Lung (tissue), 12 donors: ENCODE results near the gene SDK1. TPM values are rescaled to one million over a fixed set of nuclear protein-coding genes. Genes with fewer than 3 reads are reported as not detected.

Source experiments
- ATAC-seq: fragments of 200-7000 bp; cut with Tn5 transposase; one replicate; pipeline ENCODE4 v1.9.1; 2020; ENCODE audit warnings: moderate number of reproducible peaks; ENCODE audit not compliant: insufficient read depth, low FRiP score
- DNase-seq, 3 donors: peaks; one replicate each; pipeline ENCODE4 v3.0.0-alpha.2; 2013 to 2017
- H3K27ac ChIP-seq, 2 donors: one replicate each; pipeline ENCODE4 v1.5.1; 2013; ENCODE audit warnings: mild to moderate bottlenecking in 2 of 2, moderate library complexity in 2 of 2, control low read depth in 1 of 2, inconsistent platforms in 1 of 2, low read depth in 1 of 2, low read length in 1 of 2
- H3K27me3 ChIP-seq, 3 donors: one replicate each; pipeline ENCODE4 v1.5.1; 2013; ENCODE audit warnings: low read length in 2 of 3; ENCODE audit not compliant: control insufficient read depth in 3 of 3, insufficient read depth in 3 of 3
- H3K36me3 ChIP-seq, 4 donors: one replicate each; pipeline ENCODE4 v1.5.1; 2013; ENCODE audit warnings: low read length in 4 of 4, mild to moderate bottlenecking in 1 of 4, moderate library complexity in 1 of 4; ENCODE audit not compliant: control insufficient read depth in 4 of 4, insufficient read depth in 4 of 4
- H3K4me1 ChIP-seq, 5 donors: one replicate each; pipeline ENCODE4 v1.5.1; 2013; ENCODE audit warnings: low read length in 5 of 5, mild to moderate bottlenecking in 2 of 5, moderate library complexity in 1 of 5; ENCODE audit not compliant: control insufficient read depth in 5 of 5, insufficient read depth in 5 of 5
- H3K4me3 ChIP-seq: one replicate; pipeline ENCODE4 v1.5.1; 2013; ENCODE audit warnings: mild to moderate bottlenecking, control low read depth, moderate library complexity
- H3K9ac ChIP-seq, 2 donors: one replicate each; pipeline ENCODE4 v1.5.1; 2013; ENCODE audit warnings: low read length in 2 of 2, control low read depth in 1 of 2; ENCODE audit not compliant: insufficient read depth in 1 of 2
- H3K9me3 ChIP-seq, 4 donors: one replicate each; pipeline ENCODE4 v1.5.1; 2013; ENCODE audit warnings: low read length in 3 of 4, mild to moderate bottlenecking in 1 of 4, moderate library complexity in 1 of 4; ENCODE audit not compliant: control insufficient read depth in 4 of 4, insufficient read depth in 3 of 4
- WGBS, 2 donors: extraction: QIAGEN DNeasy Blood & Tissue Kit; methylation state at CpG; one replicate each; pipeline ENCODE4 v1.1.7; 2013; 5-methylcytosine and 5-hydroxymethylcytosine counted together
- polyA plus RNA-seq, 2 donors: library from polyadenylated mRNA; stranded (reverse); fragments of 200-250 nt; gene quantifications; one replicate each; pipeline ENCODE4 v1.2.1, GENCODE V29; 2013
- total RNA-seq, 2 donors: library from RNA; depleted of rRNA in 1 of 2; stranded (reverse); fragments of >200 nt in 1 of 2; gene quantifications; one replicate each; pipeline ENCODE4 v1.2.1, GENCODE V29; 2014 to 2021
- TF ChIP-seq, protein P1 (sequence below): IDR thresholded peaks from 2 replicates; pipeline ENCODE4 v1.5.1; 2012; ENCODE audit warnings: mild to moderate bottlenecking; ENCODE audit errors: control extremely low read depth, extremely low read depth
- donor health status: control.
- donor health status: control.
- donor health status: Bipolar disorder and iron deficiency.
- donor health status: healthy.
- donor health status: DM: yes; HTN: yes; CAD: no.

The SDK1 gene
- total and polyA plus RNA-seq, 4 donors, result 3.7 to 30.1 (median 12.7) TPM

DNA sequence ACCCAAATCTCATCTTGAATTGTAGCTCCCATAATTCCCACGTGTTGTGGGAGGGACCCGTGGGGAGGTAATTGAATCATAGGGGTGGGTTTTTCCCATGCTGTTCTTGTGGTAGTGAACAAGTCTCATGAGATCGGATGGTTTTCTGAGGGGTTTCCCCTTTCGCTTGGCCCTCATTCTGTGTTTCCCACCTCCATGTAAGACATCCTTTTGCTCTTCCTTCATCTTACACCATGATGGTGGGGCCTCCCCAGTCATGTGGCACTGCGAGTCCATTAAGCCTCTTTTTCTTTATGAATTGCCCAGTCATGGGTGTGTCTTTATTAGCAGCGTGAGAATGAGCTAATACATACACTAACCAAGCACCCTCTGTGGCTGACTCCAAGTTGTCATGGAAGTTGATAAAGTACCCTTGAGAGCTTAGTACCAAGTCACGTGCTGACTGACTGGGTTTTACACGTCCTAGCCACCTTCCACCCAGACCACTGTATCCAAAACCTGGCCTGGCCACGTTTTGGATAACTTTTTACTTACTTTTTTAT lies 614.4 kb downstream of the SDK1 start:
- H3K9ac ChIP-seq, result no peak overlapping the region
- TF ChIP-seq, protein P1, sequence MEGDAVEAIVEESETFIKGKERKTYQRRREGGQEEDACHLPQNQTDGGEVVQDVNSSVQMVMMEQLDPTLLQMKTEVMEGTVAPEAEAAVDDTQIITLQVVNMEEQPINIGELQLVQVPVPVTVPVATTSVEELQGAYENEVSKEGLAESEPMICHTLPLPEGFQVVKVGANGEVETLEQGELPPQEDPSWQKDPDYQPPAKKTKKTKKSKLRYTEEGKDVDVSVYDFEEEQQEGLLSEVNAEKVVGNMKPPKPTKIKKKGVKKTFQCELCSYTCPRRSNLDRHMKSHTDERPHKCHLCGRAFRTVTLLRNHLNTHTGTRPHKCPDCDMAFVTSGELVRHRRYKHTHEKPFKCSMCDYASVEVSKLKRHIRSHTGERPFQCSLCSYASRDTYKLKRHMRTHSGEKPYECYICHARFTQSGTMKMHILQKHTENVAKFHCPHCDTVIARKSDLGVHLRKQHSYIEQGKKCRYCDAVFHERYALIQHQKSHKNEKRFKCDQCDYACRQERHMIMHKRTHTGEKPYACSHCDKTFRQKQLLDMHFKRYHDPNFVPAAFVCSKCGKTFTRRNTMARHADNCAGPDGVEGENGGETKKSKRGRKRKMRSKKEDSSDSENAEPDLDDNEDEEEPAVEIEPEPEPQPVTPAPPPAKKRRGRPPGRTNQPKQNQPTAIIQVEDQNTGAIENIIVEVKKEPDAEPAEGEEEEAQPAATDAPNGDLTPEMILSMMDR, result no peak
- no peaks in the 10 kb centered on the region for H3K36me3 ChIP-seq
- H3K9me3 ChIP-seq, result peaks cover 0 to 2% (median 0%) of the 10 kb centered on the region in 4 donors
- DNase-seq (no peak), ATAC-seq (no peak)
- no peaks in the 10 kb centered on the region for H3K27me3 ChIP-seq
- H3K27ac ChIP-seq, result peak overlapping the region in 1 of 2 donors; percentile 4
- H3K4me1 ChIP-seq, result peaks cover 0 to 43% (median 11%) of the 10 kb centered on the region in 5 donors
- 77 to 88% methylated on average over 9 of the region's 9 CpGs for WGBS, 2 donors
- no peak overlapping the region for H3K4me3 ChIP-seq

DNA sequence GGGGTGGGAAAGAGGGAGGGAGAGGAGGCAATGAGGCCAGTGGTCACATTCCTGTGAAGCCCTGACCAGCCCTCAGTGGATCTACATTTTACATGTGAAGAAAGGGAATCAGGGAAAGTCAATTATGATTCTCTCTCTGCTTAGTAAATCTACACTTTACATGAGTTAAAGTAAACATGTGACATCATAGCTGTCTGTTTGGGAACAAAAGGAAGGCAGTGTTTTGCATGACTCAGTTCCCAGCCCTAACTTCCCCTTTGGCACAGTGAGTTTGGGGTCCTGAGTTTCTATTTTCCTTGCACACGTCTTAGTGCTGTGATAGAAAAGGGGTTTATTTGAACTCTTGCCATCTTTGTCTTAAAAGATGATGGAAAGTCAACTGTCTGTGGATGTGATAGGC lies 615.1 kb downstream of the SDK1 start:
- Histone ChIP-seq H3K4me3 (no peak overlapping the region), H3K9me3 (peaks cover 0 to 1% (median 0%) of the 10 kb centered on the region in 4 donors), H3K27ac (no peak overlapping the region), H3K27me3 (no peaks in the 10 kb centered on the region), H3K4me1 (peaks cover 0 to 43% (median 11%) of the 10 kb centered on the region in 5 donors), H3K36me3 (no peaks in the 10 kb centered on the region), H3K9ac (no peak overlapping the region)
- TF ChIP-seq, protein P1, result no peak
- ATAC-seq, result no peak
- 24 to 39% methylated on average over 1 of the region's 1 CpG for WGBS, 2 donors
- peak in 2 of 3 donors; percentile 37 to 46 for DNase-seq

DNA sequence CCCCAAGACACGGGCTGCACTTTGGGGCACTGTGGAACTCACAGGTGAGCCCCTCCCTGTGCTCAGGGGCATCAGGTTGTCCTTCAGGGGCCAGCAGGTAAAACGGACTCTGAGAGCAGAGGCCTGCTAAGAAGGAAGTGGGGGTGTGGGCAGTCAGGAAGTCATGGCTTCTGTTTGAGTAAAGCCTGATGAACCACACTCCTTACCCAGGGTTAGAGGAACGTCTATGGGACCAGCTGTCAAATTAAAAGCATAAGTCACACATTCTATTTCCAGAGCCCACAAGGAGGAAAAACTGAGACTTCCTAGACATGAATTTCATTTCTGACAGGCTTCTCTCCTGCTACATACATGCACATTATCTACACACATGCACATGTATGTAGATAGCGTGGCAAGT lies 616.4 kb downstream of the SDK1 start:
- ATAC-seq, result no peak
- Histone ChIP-seq H3K9ac (no peak overlapping the region), H3K4me3 (no peak overlapping the region), H3K4me1 (peaks cover 0 to 39% (median 11%) of the 10 kb centered on the region in 5 donors), H3K27ac (no peak overlapping the region), H3K27me3 (no peaks in the 10 kb centered on the region), H3K36me3 (no peaks in the 10 kb centered on the region), H3K9me3 (no peaks in the 10 kb centered on the region)
- TF ChIP-seq, protein P1, result no peak
- no peak for DNase-seq
- 48 to 60% methylated on average over 4 of the region's 4 CpGs for WGBS, 2 donors

DNA sequence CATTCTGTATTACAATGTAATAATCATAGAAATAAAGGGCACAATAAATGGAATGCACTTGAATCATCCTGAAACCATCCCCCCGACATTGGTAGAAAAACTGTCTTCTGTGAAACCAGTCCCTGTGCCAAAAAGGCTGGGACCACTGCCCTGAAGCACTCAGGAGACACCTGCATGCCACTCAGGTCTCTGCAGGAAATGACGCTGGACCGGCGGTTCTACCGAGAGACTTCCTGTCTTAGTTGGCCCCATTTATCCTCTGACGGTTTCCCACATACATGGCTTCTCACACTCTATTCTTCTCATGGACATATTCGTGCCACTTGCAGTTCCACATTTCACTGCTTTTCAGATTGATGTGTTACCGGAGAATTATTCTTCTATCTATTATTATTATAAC lies 617.5 kb downstream of the SDK1 start:
- H3K4me3 ChIP-seq, result no peak overlapping the region
- peaks cover 0 to 28% (median 8%) of the 10 kb centered on the region in 5 donors for H3K4me1 ChIP-seq
- DNase-seq, result no peak
- WGBS, 2 donors, result 61 to 75% methylated on average over 8 of the region's 8 CpGs
- H3K36me3 ChIP-seq, result no peaks in the 10 kb centered on the region
- no peak overlapping the region for H3K9ac ChIP-seq
- H3K27me3 ChIP-seq, result no peaks in the 10 kb centered on the region
- no peak overlapping the region for H3K27ac ChIP-seq
- TF ChIP-seq, protein P1, result no peak
- ATAC-seq, result no peak
- no peaks in the 10 kb centered on the region for H3K9me3 ChIP-seq
